ENCODE measurements around the gene TEC. TPM values are rescaled to one million over a fixed set of nuclear protein-coding genes. Genes with fewer than 3 reads are reported as not detected.
"Not testable (repeated sequence)": the region's sequence is repeated elsewhere in the genome, so short reads cannot be mapped to it uniquely, and the experiment has no call there.

The TEC gene
- total RNA-seq, 1 donor from 2014 or later: 3.5 TPM

GRCh38 chr4:48167538-48168263 is 101.9 kb downstream of the TEC start:
- H3K4me3 Mint-ChIP-seq: no peak overlapping the region
- TF ChIP-seq CTCF (IDR thresholded peaks at IDR 0.05; ENCODE audit: unreplicated experiment): no peak
- no peaks in the 10 kb centered on the region for H3K27me3 Mint-ChIP-seq (ENCODE audit: low read depth)
- H3K9me3 Mint-ChIP-seq: no peaks in the 10 kb centered on the region
- no peak for DNase-seq (ENCODE audit: low spot score in 2 of 2, unreplicated experiment in 2 of 2)
- H3K4me1 Mint-ChIP-seq: no peaks in the 10 kb centered on the region
- no peak overlapping the region for H3K27ac Mint-ChIP-seq
- H3K36me3 Mint-ChIP-seq: peaks cover 5% of the 10 kb centered on the region

GRCh38 chr4:48164561-48164960 is 105.1 kb downstream of the TEC start:
- H3K9me3 Mint-ChIP-seq; H3K27me3 Mint-ChIP-seq (ENCODE audit: low read depth); DNase-seq (ENCODE audit: low spot score in 2 of 2, unreplicated experiment in 2 of 2); H3K27ac Mint-ChIP-seq; H3K36me3 Mint-ChIP-seq; H3K4me1 Mint-ChIP-seq; H3K4me3 Mint-ChIP-seq: not testable (repeated sequence)

- H3K27ac Mint-ChIP-seq: no peak overlapping the region
- no peak for DNase-seq (ENCODE audit: low spot score in 2 of 2, unreplicated experiment in 2 of 2)
- peaks cover 9% of the 10 kb centered on the region for H3K36me3 Mint-ChIP-seq
- peaks cover 8% of the 10 kb centered on the region for H3K9me3 Mint-ChIP-seq
- no peaks in the 10 kb centered on the region for H3K27me3 Mint-ChIP-seq (ENCODE audit: low read depth)
- no peak overlapping the region for H3K4me3 Mint-ChIP-seq
- no peaks in the 10 kb centered on the region for H3K4me1 Mint-ChIP-seq
- TF ChIP-seq CTCF (IDR thresholded peaks at IDR 0.05; ENCODE audit: unreplicated experiment): no peak
Measured at GRCh38 chr4:48163746-48164145, 105.9 kb downstream of the TEC start.

DNA sequence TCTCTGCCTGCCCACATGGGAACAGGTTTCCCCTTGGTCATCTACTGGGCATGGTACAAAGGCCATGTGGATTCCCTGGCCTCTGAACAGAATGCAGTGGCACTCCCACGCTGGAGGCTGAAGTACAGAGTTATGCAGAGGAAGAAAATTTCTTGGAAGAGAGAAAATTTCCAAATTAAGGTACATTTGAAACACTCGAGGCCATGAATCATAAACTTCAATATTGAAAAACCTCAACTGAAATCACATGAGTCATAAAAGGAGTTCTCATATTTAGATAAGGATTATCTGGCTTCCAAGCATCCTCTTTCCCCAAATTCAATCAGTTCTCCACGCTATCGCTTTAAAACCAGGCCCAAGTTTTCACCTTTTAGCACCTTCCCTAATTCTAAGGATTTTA is 107.5 kb downstream of the TEC start:
- TF ChIP-seq CTCF (IDR thresholded peaks at IDR 0.05; ENCODE audit: unreplicated experiment): no peak
- no peak for DNase-seq (ENCODE audit: low spot score in 2 of 2, unreplicated experiment in 2 of 2)
- Mint-ChIP-seq H3K9me3 (peaks cover 18% of the 10 kb centered on the region), H3K4me3 (no peak overlapping the region), H3K27ac (no peak overlapping the region), H3K4me1 (no peaks in the 10 kb centered on the region), H3K27me3 (ENCODE audit: low read depth) (no peaks in the 10 kb centered on the region), H3K36me3 (peaks cover 8% of the 10 kb centered on the region)

DNA sequence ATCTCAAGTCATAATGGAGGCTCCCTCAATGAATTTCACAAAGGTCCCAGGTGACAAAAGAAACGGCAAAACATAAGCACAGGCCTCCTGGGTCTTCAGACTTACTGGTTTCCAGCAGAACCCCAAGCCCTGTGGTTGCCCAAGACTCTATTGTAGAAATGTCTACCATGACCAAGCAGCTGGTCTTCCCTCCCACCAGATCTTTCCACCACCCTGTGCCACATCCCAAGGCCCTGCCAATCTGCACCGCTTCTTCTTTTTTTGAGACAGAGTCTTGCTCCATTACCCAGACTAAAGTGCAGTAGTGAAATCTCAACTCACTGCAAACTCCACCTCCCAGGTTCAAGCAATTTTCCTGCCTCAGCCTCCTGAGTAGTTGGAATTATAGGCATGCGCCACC is 112.4 kb downstream of the TEC start:
- peaks cover 59% of the 10 kb centered on the region for H3K9me3 Mint-ChIP-seq
- H3K27me3 Mint-ChIP-seq (ENCODE audit: low read depth): no peaks in the 10 kb centered on the region
- DNase-seq (ENCODE audit: low spot score in 2 of 2, unreplicated experiment in 2 of 2): no peak
- peaks cover 48% of the 10 kb centered on the region for H3K36me3 Mint-ChIP-seq
- no peak for TF ChIP-seq CTCF (IDR thresholded peaks at IDR 0.05; ENCODE audit: unreplicated experiment)
- no peak overlapping the region for H3K27ac Mint-ChIP-seq
- no peaks in the 10 kb centered on the region for H3K4me1 Mint-ChIP-seq
- H3K4me3 Mint-ChIP-seq: no peak overlapping the region

GRCh38 chr4:48156423-48156822 is 113.2 kb downstream of the TEC start:
- H3K36me3 Mint-ChIP-seq: peaks cover 48% of the 10 kb centered on the region
- no peak overlapping the region for H3K27ac Mint-ChIP-seq
- no peak for TF ChIP-seq CTCF (IDR thresholded peaks at IDR 0.05; ENCODE audit: unreplicated experiment)
- no peaks in the 10 kb centered on the region for H3K4me1 Mint-ChIP-seq
- H3K27me3 Mint-ChIP-seq (ENCODE audit: low read depth): no peaks in the 10 kb centered on the region
- no peak overlapping the region for H3K4me3 Mint-ChIP-seq
- H3K9me3 Mint-ChIP-seq: peaks cover 59% of the 10 kb centered on the region
- DNase-seq (ENCODE audit: low spot score in 2 of 2, unreplicated experiment in 2 of 2): no peak

All from mesothelial cell of epicardium (in vitro differentiated cells).